ENCODE results near the gene PIK3AP1.

DNA sequence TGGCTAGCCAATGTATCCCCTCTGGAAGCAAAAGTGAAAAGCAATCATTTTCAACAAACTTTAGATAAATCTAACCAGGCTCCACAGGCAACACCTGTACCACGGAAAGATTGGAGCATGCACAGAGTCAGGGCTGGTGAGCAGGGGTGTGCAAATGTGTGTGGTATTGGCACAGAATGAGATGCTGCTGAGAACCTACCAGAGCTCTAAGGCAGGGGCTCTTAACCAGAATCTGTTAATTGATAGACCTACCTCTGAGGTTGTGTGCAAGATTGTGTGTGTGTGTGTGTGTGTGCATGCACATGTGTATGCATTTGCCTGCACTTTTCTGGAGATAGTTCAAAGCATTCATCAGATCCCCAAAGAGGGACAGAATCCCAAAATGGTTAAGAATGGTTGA, 62.9 kb downstream of the PIK3AP1 start:
- TF ChIP-seq, protein P1, sequence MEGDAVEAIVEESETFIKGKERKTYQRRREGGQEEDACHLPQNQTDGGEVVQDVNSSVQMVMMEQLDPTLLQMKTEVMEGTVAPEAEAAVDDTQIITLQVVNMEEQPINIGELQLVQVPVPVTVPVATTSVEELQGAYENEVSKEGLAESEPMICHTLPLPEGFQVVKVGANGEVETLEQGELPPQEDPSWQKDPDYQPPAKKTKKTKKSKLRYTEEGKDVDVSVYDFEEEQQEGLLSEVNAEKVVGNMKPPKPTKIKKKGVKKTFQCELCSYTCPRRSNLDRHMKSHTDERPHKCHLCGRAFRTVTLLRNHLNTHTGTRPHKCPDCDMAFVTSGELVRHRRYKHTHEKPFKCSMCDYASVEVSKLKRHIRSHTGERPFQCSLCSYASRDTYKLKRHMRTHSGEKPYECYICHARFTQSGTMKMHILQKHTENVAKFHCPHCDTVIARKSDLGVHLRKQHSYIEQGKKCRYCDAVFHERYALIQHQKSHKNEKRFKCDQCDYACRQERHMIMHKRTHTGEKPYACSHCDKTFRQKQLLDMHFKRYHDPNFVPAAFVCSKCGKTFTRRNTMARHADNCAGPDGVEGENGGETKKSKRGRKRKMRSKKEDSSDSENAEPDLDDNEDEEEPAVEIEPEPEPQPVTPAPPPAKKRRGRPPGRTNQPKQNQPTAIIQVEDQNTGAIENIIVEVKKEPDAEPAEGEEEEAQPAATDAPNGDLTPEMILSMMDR (IDR thresholded peaks at IDR 0.05): no peak
- TF ChIP-seq POLR2AphosphoS5 (IDR thresholded peaks at IDR 0.05) (no peak), EP300 (IDR thresholded peaks at IDR 0.05) (no peak)
